Measurements from ENCODE around the gene SLC35F6.
A peak's percentile ranks its signal among the peaks of the same experiment; 100 is the strongest.

Gene SLC35F6

DNA sequence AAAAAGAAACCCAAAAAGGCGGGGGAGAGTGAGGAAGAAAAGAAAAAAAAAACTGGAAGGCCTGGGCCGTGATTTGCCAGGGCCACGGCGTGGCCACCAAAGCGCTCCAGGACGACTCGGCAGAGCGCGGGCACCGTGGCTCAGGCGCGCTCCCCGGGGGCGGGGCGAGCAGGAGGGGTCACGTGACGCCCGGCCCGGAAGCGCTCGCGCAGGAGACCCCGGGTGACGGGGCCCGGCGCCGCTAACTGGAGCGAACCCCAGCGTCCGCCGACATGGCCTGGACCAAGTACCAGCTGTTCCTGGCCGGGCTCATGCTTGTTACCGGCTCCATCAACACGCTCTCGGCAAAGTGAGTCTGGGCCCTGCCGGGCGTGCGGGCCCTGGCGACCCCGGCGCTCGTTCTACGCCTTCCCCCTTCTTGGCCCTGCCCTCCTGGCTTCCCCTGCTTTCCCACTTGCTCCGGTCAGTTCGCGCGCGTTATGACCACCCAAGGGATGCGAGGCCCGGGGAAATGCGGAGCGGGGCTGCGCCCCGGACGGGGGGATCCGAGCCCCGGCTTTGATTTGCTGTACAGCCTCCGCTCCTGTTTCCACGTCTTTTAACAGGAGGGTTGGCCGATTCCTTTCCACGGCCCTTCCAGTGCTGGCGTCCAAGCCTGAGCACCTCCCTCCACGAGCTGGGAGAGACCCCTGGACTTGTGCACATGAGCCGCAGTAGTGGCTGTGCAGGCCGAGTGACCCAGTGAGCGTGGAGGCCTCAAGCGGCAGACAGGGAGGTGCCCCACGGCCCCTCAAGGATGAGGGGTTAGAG, at the start of gene SLC35F6:
Gene SLC35F6, plus strand, starts transcription at position 207 of the 810 bp plus-strand sequence. Its CDS starts 66 bp downstream, at position 273.
- DNase-seq (ENCODE audit: low read depth): peak; percentile 52

DNA sequence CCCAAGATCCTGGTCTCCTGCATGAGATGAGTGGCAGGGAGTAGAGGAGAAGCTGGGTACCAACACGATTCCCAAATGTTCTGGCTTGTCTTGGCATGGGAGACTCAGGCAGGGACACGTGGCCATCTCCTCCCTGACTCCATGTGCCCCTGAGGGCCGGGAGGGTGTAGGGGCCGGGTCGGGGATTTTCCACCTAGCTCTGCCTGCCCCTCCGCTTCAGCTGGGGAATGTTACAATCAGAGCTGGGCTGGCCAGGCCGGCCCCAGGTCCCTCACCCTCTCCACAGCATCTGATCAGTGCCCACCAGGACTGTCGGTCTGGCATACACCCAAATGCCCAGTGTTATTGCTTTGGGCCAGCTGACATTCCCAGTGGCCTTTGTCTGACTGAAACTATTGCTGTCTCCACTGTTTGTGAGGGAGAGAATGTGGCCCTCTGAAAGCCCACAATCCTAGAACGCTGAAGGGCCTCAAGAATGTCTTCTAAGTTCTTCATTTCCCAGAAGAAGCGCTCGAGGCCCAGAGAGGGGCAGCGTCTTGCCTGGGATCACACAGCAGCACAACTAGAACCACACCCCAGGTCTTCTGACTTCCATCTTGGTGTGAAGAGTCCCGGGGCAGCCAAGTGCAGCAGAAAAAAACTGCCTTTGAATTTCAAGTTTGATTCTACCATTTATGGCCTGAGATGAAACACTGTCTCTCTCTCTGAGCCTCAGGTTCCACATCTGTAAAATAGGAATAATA, 48.4 kb upstream of the SLC35F6 start:
- DNase-seq (ENCODE audit: low read depth): no peak

GRCh38 chr2:26716340-26716739, 47.7 kb upstream of the SLC35F6 start:
- DNase-seq (ENCODE audit: low read depth): no peak

DNA sequence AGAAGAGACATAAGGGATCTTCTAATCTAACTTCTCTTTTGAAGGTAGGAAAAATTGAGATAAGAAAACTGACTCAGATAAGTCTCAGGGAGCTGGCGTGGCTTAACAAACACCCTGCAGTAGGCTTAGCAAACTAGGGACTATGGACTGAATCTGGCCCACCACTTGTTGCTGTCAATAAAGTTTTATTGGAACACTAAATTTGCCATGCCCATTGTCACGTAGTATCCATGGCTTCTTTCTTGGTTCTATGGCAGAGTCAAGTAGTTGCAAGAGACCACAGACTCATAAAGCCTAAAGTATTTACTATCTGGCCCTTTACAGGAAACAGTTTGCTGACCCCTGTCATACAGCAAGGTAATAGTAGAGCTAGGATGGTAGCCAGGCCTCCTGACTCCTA, 47.3 kb upstream of the SLC35F6 start:
- DNase-seq (ENCODE audit: low read depth): no peak

GRCh38 chr2:26717362-26717761, 46.7 kb upstream of the SLC35F6 start:
- DNase-seq (ENCODE audit: low read depth): no peak

DNA sequence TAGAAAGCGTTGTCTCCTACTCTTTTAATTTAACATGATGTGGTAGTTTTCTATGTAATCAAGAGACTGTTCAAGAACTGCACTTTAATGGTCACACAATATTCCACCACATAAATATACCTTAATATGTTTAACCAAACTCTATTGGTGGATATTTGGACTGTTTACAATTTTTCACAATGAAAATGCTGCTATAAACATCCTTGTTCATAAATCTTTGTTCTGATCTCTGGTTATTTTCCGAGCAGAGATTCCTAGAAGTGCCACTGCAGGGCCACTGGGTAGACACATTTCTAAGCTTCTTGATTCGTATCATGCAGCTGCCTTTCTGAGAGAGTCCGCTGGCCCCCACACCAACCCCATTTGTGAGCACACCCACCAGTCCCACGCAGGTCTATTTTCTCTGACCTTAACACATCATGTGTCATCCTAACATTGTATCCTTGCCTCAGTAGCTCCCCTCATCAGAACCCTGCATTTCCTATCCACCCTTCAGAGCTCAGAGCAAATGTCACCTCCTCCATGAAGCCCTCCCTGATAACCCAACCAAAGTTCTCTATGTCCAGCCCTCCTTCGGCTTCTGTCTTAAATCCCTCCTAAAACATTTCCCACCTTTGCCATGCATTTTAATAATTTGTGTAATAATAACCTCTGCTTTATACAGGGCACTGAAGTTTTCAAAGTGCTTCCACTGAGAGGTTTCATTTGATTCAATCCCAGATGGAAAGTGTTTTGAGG, 45.0 kb upstream of the SLC35F6 start:
- DNase-seq (ENCODE audit: low read depth): no peak

GRCh38 chr2:26720322-26721114, 43.6 kb upstream of the SLC35F6 start:
- no peak for DNase-seq (ENCODE audit: low read depth)

- no peak for DNase-seq (ENCODE audit: low read depth)
Measured at GRCh38 chr2:26721115-26722032, 42.7 kb upstream of the SLC35F6 start.

GRCh38 chr2:26722328-26722727, 41.8 kb upstream of the SLC35F6 start:
- no peak for DNase-seq (ENCODE audit: low read depth)

DNA sequence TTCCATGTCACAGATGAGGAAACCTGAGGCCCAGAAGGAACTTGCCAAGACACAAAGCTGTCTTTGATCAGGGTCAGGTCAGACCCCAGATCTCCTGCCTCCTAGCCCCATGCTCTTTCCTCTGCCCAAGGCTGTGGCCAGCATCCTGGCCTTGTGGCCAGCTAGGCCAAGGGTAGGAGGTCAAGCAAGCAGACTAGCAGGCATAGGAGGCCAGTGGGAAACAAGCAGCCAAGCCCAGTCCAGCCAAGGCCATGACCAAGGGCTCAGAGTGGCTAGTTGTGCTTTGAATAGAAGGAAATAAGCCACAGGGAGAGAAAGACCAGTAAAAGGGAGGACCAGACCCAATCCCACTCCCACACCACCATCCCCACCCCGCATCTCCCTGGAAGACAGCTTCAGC, 41.2 kb upstream of the SLC35F6 start:
- no peak for DNase-seq (ENCODE audit: low read depth)

GRCh38 chr2:26723475-26723874, 40.6 kb upstream of the SLC35F6 start:
- DNase-seq (ENCODE audit: low read depth): no peak

GRCh38 chr2:26723991-26724750, 39.9 kb upstream of the SLC35F6 start:
- no peak for DNase-seq (ENCODE audit: low read depth)

GRCh38 chr2:26724784-26725520, 39.1 kb upstream of the SLC35F6 start:
- DNase-seq (ENCODE audit: low read depth): no peak

GRCh38 chr2:26725521-26725820, 38.6 kb upstream of the SLC35F6 start:
- no peak for DNase-seq (ENCODE audit: low read depth)

GRCh38 chr2:26726228-26726627, 37.9 kb upstream of the SLC35F6 start:
- DNase-seq (ENCODE audit: low read depth): no peak

- no peak for DNase-seq (ENCODE audit: low read depth)
Measured at GRCh38 chr2:26727641-26728561, 36.2 kb upstream of the SLC35F6 start.

DNA sequence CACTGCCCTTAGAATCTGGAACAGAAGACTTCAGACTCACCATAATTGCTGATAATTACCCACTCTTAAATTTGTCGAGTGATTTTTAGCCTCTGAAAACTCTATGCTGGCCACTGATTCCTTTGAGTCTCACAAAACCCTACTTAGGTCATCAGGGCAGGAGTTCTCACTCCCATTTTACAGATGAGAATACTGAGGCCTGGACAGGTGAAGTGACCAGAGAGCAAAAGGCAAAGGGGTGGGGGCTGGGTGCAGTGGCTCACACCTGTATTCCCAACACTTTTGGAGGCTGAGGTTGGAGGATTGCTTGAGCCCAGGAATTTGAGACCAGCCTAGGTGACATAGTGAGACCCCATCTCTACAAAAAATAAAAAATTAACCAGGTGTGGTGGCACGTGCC, 34.8 kb upstream of the SLC35F6 start:
- DNase-seq (ENCODE audit: low read depth): no peak

GRCh38 chr2:26730549-26731344, 33.3 kb upstream of the SLC35F6 start:
- no peak for DNase-seq (ENCODE audit: low read depth)
